H1 (cell line): ENCODE measurements around the gene BARHL1. TPM values are rescaled to one million over a fixed set of nuclear protein-coding genes. Genes with fewer than 3 reads are reported as not detected.

Experiments
- CTCF ChIA-PET: fragments of 300-600 bp; sonication (Branson Sonifier 250); formaldehyde crosslinking; loops from one replicate; lab custom pipeline; 2021; ENCODE audit not compliant: partially characterized antibody; lab: Charles Lee
- POLR2A ChIA-PET: fragments of 300-600 bp; sonication (Branson Sonifier 250); formaldehyde crosslinking; loops from one replicate; lab custom pipeline; 2021; ENCODE audit warnings: inconsistent platforms; ENCODE audit not compliant: partially characterized antibody; lab: Charles Lee
- DNase-seq, 2 experiments: peaks; one replicate each; pipeline versions ENCODE4 v3.0.0 to v3.0.0-alpha.2; 2010 to 2022; ENCODE audit warnings: low spot score in 2 of 2, low read depth in 1 of 2, mixed read lengths in 1 of 2
- FAIRE-seq: peaks from 2 replicates; lab custom pipeline; 2011; peaks lifted over from hg19 to GRCh38; lab: Jason Lieb, UNC
- H2AFZ ChIP-seq: 2 replicates; pipeline ENCODE4 v1.8.1; 2012; ENCODE audit warnings: low read length, inconsistent platforms
- H2AK5ac ChIP-seq: 2 replicates; pipeline ENCODE4 v1.6.1; 2013; ENCODE audit warnings: low read depth, low read length
- H2BK120ac ChIP-seq: replicated peaks from 2 replicates; pipeline ENCODE3; 2013; ENCODE audit warnings: low read depth, low read length, inconsistent platforms
- H2BK12ac ChIP-seq: 2 replicates; pipeline ENCODE4 v1.6.1; 2013; ENCODE audit warnings: low read depth, low read length
- H2BK15ac ChIP-seq: 2 replicates; pipeline ENCODE4 v1.6.1; 2013; ENCODE audit warnings: low read length
- H2BK20ac ChIP-seq: 2 replicates; pipeline ENCODE4 v1.6.1; 2013; ENCODE audit warnings: low read length
- H2BK5ac ChIP-seq: 2 replicates; pipeline ENCODE4 v1.6.1; 2013; ENCODE audit warnings: low read depth, low read length
- H3K14ac ChIP-seq: 2 replicates; pipeline ENCODE4 v1.6.1; 2013; ENCODE audit warnings: inconsistent platforms; ENCODE audit not compliant: insufficient read length
- H3K18ac ChIP-seq: 2 replicates; pipeline ENCODE4 v1.6.1; 2013; ENCODE audit warnings: low read length; ENCODE audit errors: extremely low read depth
- H3K23ac ChIP-seq: 2 replicates; pipeline ENCODE4 v1.6.1; 2013; ENCODE audit warnings: inconsistent platforms; ENCODE audit not compliant: insufficient read length
- H3K23me2 ChIP-seq: 2 replicates; pipeline ENCODE4 v1.6.1; 2013; ENCODE audit warnings: low read depth, low read length
- H3K27ac ChIP-seq: 2 replicates; pipeline ENCODE4 v1.6.1; 2011; ENCODE audit warnings: low read depth, low read length, inconsistent platforms
- H3K27me3 ChIP-seq, 4 experiments: replicated peaks in 1 of 4; 1 replicate in 1 of 4; 2 replicates in 3 of 4; pipeline versions ENCODE4 v1.6.1 to v1.8.1; 2011 to 2013; ENCODE audit warnings: low read length in 3 of 4, mild to moderate bottlenecking in 3 of 4, inconsistent platforms in 2 of 4, mixed read lengths in 2 of 4, moderate library complexity in 1 of 4; ENCODE audit not compliant: control insufficient read depth in 3 of 4, insufficient read depth in 3 of 4; ENCODE audit errors: extremely low read depth in 1 of 4
- H3K36me3 ChIP-seq, 4 experiments: 2 replicates each; pipeline versions ENCODE4 v1.6.1 to v1.8.1; 2011 to 2013; ENCODE audit warnings: mild to moderate bottlenecking in 4 of 4, low read length in 3 of 4, moderate library complexity in 2 of 4, control low read depth in 1 of 4, inconsistent platforms in 1 of 4; ENCODE audit not compliant: insufficient read depth in 4 of 4, control insufficient read depth in 2 of 4
- H3K4ac ChIP-seq: replicated peaks from 2 replicates; pipeline ENCODE3; 2013; ENCODE audit warnings: low read length, low read depth, mixed read lengths, inconsistent platforms; ENCODE audit not compliant: insufficient read length
- H3K4me1 ChIP-seq, 4 experiments: replicated peaks in 1 of 4; 1 replicate in 1 of 4; 2 replicates in 3 of 4; pipeline versions ENCODE4 v1.6.1 to v1.8.1; 2011 to 2013; ENCODE audit warnings: low read length in 3 of 4, inconsistent platforms in 2 of 4, mixed read lengths in 1 of 4; ENCODE audit not compliant: insufficient read depth in 4 of 4, control insufficient read depth in 3 of 4
- H3K4me2 ChIP-seq, 2 experiments: 2 replicates each; pipeline versions ENCODE4 v1.6.1 to v1.8.1; 2011 to 2013; ENCODE audit warnings: low read depth in 2 of 2, low read length in 2 of 2, control low read depth in 1 of 2, inconsistent platforms in 1 of 2, mild to moderate bottlenecking in 1 of 2; ENCODE audit not compliant: insufficient read depth in 1 of 2
- H3K4me3 ChIP-seq, 4 experiments: fragments of 200-600, 300-600 bp in 1 of 4; sonication (generic), shearing (Covaris generic), sonication (Bioruptor Twin) in 1 of 4; 2 replicates each; pipeline versions ENCODE4 v1.5.1 to v1.8.1; 2011 to 2016; ENCODE audit warnings: low read length in 4 of 4, low read depth in 3 of 4, control low read depth in 2 of 4, inconsistent platforms in 2 of 4, mild to moderate bottlenecking in 2 of 4, mixed read lengths in 1 of 4, moderate library complexity in 1 of 4; ENCODE audit not compliant: insufficient read depth in 2 of 4; ENCODE audit errors: extremely low read depth in 1 of 4
- H3K56ac ChIP-seq: replicated peaks from 2 replicates; pipeline ENCODE3; 2013; ENCODE audit warnings: low read depth, mild to moderate bottlenecking, mixed read lengths, low read length, inconsistent platforms; ENCODE audit not compliant: insufficient read length
- H3K79me1 ChIP-seq: 2 replicates; pipeline ENCODE4 v1.6.1; 2013; ENCODE audit warnings: low read depth, low read length, control low read depth
- H3K79me2 ChIP-seq, 2 experiments: 2 replicates each; pipeline versions ENCODE4 v1.6.1 to v1.8.1; 2012 to 2013; ENCODE audit warnings: low read length in 2 of 2, mild to moderate bottlenecking in 2 of 2, inconsistent platforms in 1 of 2; ENCODE audit not compliant: insufficient read depth in 2 of 2, control insufficient read depth in 1 of 2
- H3K9ac ChIP-seq, 4 experiments: replicated peaks in 1 of 4; 1 replicate in 1 of 4; 2 replicates in 3 of 4; pipeline versions ENCODE4 v1.6.1 to v1.8.1; 2011 to 2013; ENCODE audit warnings: low read depth in 3 of 4, low read length in 3 of 4, control low read depth in 2 of 4, mild to moderate bottlenecking in 2 of 4, moderate library complexity in 2 of 4, inconsistent platforms in 1 of 4; ENCODE audit errors: extremely low read depth in 1 of 4
- H3K9me3 ChIP-seq, 2 experiments: 2 replicates each; pipeline versions ENCODE4 v1.6.1 to v1.8.1; 2012 to 2013; ENCODE audit warnings: mild to moderate bottlenecking in 2 of 2, moderate library complexity in 2 of 2, control low read depth in 1 of 2, inconsistent platforms in 1 of 2, low read depth in 1 of 2, low read length in 1 of 2, mixed read lengths in 1 of 2; ENCODE audit not compliant: insufficient read depth in 2 of 2
- H4K20me1 ChIP-seq, 2 experiments: replicated peaks in 1 of 2; 2 replicates each; pipeline versions ENCODE3 to v1.8.1; 2011 to 2013; ENCODE audit warnings: inconsistent platforms in 2 of 2, low read length in 2 of 2, mild to moderate bottlenecking in 1 of 2; ENCODE audit not compliant: insufficient read depth in 2 of 2, control insufficient read depth in 1 of 2
- H4K5ac ChIP-seq: 2 replicates; pipeline ENCODE4 v1.6.1; 2013; ENCODE audit warnings: low read length, low read depth, mixed read lengths, inconsistent platforms; ENCODE audit not compliant: insufficient read length
- H4K8ac ChIP-seq: 2 replicates; pipeline ENCODE4 v1.8.0; 2013; ENCODE audit warnings: mild to moderate bottlenecking, moderate library complexity, low read length, inconsistent platforms; ENCODE audit not compliant: insufficient read depth; ENCODE audit errors: extremely low read depth
- H4K91ac ChIP-seq: replicated peaks from 2 replicates; pipeline ENCODE3; 2013; ENCODE audit warnings: low read length, mixed read lengths, inconsistent platforms; ENCODE audit not compliant: insufficient read length
- CBX5 ChIP-seq: fragments of 300-800, 300-1000 bp; sonication (generic); IDR thresholded peaks from 2 replicates; pipeline ENCODE4 v1.7.1; 2016; ENCODE audit warnings: antibody characterized with exemption, low read length, low read depth
- CEBPB ChIP-seq: IDR thresholded peaks from 2 replicates; pipeline ENCODE4 v1.6.1; 2012; ENCODE audit warnings: low read depth, low read length
- CREB1 ChIP-seq: IDR thresholded peaks from 2 replicates; pipeline ENCODE4 v1.6.1; 2012; ENCODE audit warnings: inconsistent platforms
- EP300 ChIP-seq, 2 experiments: IDR thresholded peaks; 1 replicate in 1 of 2; 2 replicates in 1 of 2; pipeline ENCODE4 v1.6.1; 2011 to 2012; ENCODE audit warnings: low read depth in 2 of 2, low read length in 2 of 2, mild to moderate bottlenecking in 2 of 2, borderline replicate concordance in 1 of 2, inconsistent platforms in 1 of 2, moderate library complexity in 1 of 2
- HDAC2 ChIP-seq, 2 experiments: fragments of 300-600 bp in 1 of 2; sonication (generic) in 1 of 2; IDR thresholded peaks; 2 replicates each; pipeline ENCODE4 v1.6.1; 2011 to 2012; ENCODE audit warnings: low read depth in 2 of 2, low read length in 2 of 2, mild to moderate bottlenecking in 2 of 2, moderate library complexity in 2 of 2, borderline replicate concordance in 1 of 2, inconsistent platforms in 1 of 2
- KDM4A ChIP-seq: IDR thresholded peaks from one replicate; pipeline ENCODE4 v1.7.1; 2012; ENCODE audit warnings: low read depth, mild to moderate bottlenecking, moderate library complexity, low read length, inconsistent platforms; ENCODE audit not compliant: severe bottlenecking
- RXRA ChIP-seq: IDR thresholded peaks from 2 replicates; pipeline ENCODE4 v1.6.1; 2011; ENCODE audit warnings: low read depth, mild to moderate bottlenecking, low read length, moderate library complexity; ENCODE audit not compliant: insufficient read depth
- SIRT6 ChIP-seq: IDR thresholded peaks from one replicate; pipeline ENCODE4 v1.7.1; 2012; ENCODE audit warnings: low read length, inconsistent platforms
- SIX5 ChIP-seq: IDR thresholded peaks from 2 replicates; pipeline ENCODE4 v1.6.1; 2011; ENCODE audit warnings: mild to moderate bottlenecking, low read depth, low read length
- WGBS, 2 experiments: shearing (Covaris generic) in 1 of 2; methylation state at CpG; one replicate each; pipeline versions ENCODE4 v1.1.6 to v1.1.7; 2013 to 2015; ENCODE audit warnings: low lambda C conversion rate in 2 of 2, mixed read lengths in 2 of 2, inconsistent platforms in 1 of 2, low coverage in 1 of 2, missing lambda C conversion rate in 1 of 2; ENCODE audit not compliant: insufficient replicate concordance in 2 of 2, insufficient coverage in 1 of 2, insufficient read length in 1 of 2; ENCODE audit errors: extremely low coverage in 1 of 2, missing lambda C conversion rate in 1 of 2; 5-methylcytosine and 5-hydroxymethylcytosine counted together
- polyA plus RNA-seq, 7 experiments: library from polyadenylated mRNA; depleted of rRNA in 3 of 7; stranded (reverse) in 5 of 7; unstranded in 2 of 7; fragments of >200 nt in 5 of 7; fragments of 200-250 nt in 2 of 7; gene quantifications; 1 replicate in 5 of 7; 2 replicates in 1 of 7; 4 replicates in 1 of 7; pipeline versions ENCODE4 v1.2.1 to v1.2.3, GENCODE V29; 2011 to 2013; ENCODE audit warnings: missing spikeins in 2 of 7, mixed read lengths in 2 of 7
- total RNA-seq: library from RNA; stranded (reverse); fragmentation: NEBNext Ultra II Directional; extraction: Animal tissue kit (Norgen Biotek cat#: 25700); gene quantifications from 2 replicates; pipeline ENCODE4 v1.2.1, GENCODE V29; 2021
- TF ChIP-seq, protein P1 (sequence below): IDR thresholded peaks from 2 replicates; pipeline ENCODE4 v1.6.1; 2012; ENCODE audit warnings: inconsistent platforms
- TF ChIP-seq, protein P2 (sequence below): IDR thresholded peaks from 2 replicates; pipeline ENCODE4 v1.6.1; 2012; ENCODE audit warnings: low read length, inconsistent platforms

Gene BARHL1
- total and polyA plus RNA-seq, 2 of the 8 experiments (the other 6 are each of a cell fraction or from before 2014, with no cell fraction given), result not detected

DNA sequence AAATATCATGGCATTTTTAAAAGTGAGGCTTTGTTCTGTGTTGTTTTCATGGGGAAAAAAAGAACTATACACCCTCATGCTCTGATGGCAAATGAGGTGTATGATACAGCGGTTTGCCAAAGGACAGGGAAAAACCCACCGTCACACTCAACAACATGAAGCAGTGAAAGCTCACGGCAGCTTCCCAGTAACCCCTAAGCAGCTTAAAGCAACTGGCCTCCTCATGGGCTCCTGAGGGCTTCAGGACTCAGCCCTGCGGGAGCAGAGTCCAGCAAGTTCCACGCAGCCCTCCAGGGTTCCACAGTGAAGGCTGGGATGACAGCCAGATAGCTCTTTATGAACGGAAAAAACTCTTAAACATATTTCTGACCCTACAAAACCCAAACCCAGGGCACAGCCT, 12.9 kb downstream of the BARHL1 start:
- Histone ChIP-seq H2BK15ac (no peak overlapping the region), H3K4me1 (peaks cover 3 to 20% (median 13%) of the 10 kb centered on the region in 4 experiments), H2AFZ (no peak overlapping the region), H3K56ac (no peak overlapping the region), H3K79me1 (no peaks in the 10 kb centered on the region), H3K27ac (no peak overlapping the region), H2BK5ac (no peak overlapping the region), H2BK20ac (no peak overlapping the region), H3K9me3 (no peaks in the 10 kb centered on the region), H3K14ac (no peak overlapping the region), H3K27me3 (peaks cover 0 to 7% (median 4%) of the 10 kb centered on the region in 4 experiments; a peak in 5 of 7 replicates), H3K18ac (no peak overlapping the region), H4K91ac (no peak overlapping the region), H2AK5ac (no peak overlapping the region), H3K4me3 (no peak overlapping the region), H3K36me3 (peaks cover 0 to 4% (median 2%) of the 10 kb centered on the region in 4 experiments; a peak in 3 of 8 replicates), H4K8ac (no peak overlapping the region), H2BK120ac (no peak overlapping the region), H4K20me1 (peaks cover 0 to 7% of the 10 kb centered on the region in 2 experiments), H2BK12ac (no peak overlapping the region), H3K23me2 (peaks cover 12% of the 10 kb centered on the region; the same call in 1 of the 2 replicates), H3K79me2 (no peaks in the 10 kb centered on the region), H3K9ac (no peak overlapping the region), H3K4me2 (no peak overlapping the region), H3K23ac (no peak overlapping the region), H3K4ac (no peak overlapping the region), H4K5ac (no peak overlapping the region)
- DNase-seq, result no peak
- ChIA-PET POLR2A (interaction anchor here (1.1 kb wide), 1 partner anchor 8 kb away, joined by 3 read pairs; no protein-coding TSS in a partner anchor), CTCF (interaction anchor here (0.8 to 1.2 kb wide), 4 partner anchors 8 to 183 kb away, joined by 3 read pairs; no protein-coding TSS in a partner anchor)
- no peak for FAIRE-seq
- 90% methylated on average over 6 of the region's 6 CpGs; no CpG with 5 or more reads in 1 of the 2 experiments for WGBS, 2 experiments
- TF ChIP-seq KDM4A (no peak), CBX5 (no peak), SIX5 (no peak), CREB1 (no peak), EP300 (IDR thresholded peaks at IDR 0.05; ENCODE audit: borderline replicate concordance in 1 of 2, low read depth in 2 of 2, low read length in 2 of 2) (no peak), RXRA (no peak), HDAC2 (IDR thresholded peaks at IDR 0.05; ENCODE audit: borderline replicate concordance in 1 of 2, low read depth in 2 of 2, low read length in 2 of 2) (no peak), SIRT6 (no peak), CEBPB (no peak)
- TF ChIP-seq, protein P1, sequence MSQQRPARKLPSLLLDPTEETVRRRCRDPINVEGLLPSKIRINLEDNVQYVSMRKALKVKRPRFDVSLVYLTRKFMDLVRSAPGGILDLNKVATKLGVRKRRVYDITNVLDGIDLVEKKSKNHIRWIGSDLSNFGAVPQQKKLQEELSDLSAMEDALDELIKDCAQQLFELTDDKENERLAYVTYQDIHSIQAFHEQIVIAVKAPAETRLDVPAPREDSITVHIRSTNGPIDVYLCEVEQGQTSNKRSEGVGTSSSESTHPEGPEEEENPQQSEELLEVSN, result no peak
- TF ChIP-seq, protein P2, sequence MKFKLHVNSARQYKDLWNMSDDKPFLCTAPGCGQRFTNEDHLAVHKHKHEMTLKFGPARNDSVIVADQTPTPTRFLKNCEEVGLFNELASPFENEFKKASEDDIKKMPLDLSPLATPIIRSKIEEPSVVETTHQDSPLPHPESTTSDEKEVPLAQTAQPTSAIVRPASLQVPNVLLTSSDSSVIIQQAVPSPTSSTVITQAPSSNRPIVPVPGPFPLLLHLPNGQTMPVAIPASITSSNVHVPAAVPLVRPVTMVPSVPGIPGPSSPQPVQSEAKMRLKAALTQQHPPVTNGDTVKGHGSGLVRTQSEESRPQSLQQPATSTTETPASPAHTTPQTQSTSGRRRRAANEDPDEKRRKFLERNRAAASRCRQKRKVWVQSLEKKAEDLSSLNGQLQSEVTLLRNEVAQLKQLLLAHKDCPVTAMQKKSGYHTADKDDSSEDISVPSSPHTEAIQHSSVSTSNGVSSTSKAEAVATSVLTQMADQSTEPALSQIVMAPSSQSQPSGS, result no peak
